ENCODE data around the gene SPSB4. TPM values are rescaled to one million over a fixed set of nuclear protein-coding genes. Genes with fewer than 3 reads are reported as not detected.

The SPSB4 gene
- total RNA-seq, 4 donors from 2014 or later: 0.17 to 1.1 (median 0.35) TPM

GRCh38 chr3:141078200-141078599 is 27.1 kb downstream of the SPSB4 start:
- TF ChIP-seq CTCF (IDR thresholded peaks at IDR 0.05; ENCODE audit: low read depth): no peak

GRCh38 chr3:141080431-141080830 is 29.3 kb downstream of the SPSB4 start:
- TF ChIP-seq CTCF (IDR thresholded peaks at IDR 0.05; ENCODE audit: low read depth): no peak

- no peak for TF ChIP-seq CTCF (IDR thresholded peaks at IDR 0.05; ENCODE audit: low read depth)
These were observed 30.1 kb downstream of the SPSB4 start for GRCh38 chr3:141081141-141081795.

GRCh38 chr3:141082064-141082463 is 30.9 kb downstream of the SPSB4 start:
- TF ChIP-seq CTCF (IDR thresholded peaks at IDR 0.05; ENCODE audit: low read depth): no peak

GRCh38 chr3:141083226-141083625 is 32.1 kb downstream of the SPSB4 start:
- TF ChIP-seq CTCF (IDR thresholded peaks at IDR 0.05; ENCODE audit: low read depth): no peak

- no peak for TF ChIP-seq CTCF (IDR thresholded peaks at IDR 0.05; ENCODE audit: low read depth)
These were observed 32.9 kb downstream of the SPSB4 start for GRCh38 chr3:141083836-141084649.

GRCh38 chr3:141085343-141086070 is 34.4 kb downstream of the SPSB4 start:
- no peak for TF ChIP-seq CTCF (IDR thresholded peaks at IDR 0.05; ENCODE audit: low read depth)

Measured in subcutaneous adipose tissue (tissue), 4 donors.